ENCODE measurements around the gene FADS1.

Gene FADS1

DNA sequence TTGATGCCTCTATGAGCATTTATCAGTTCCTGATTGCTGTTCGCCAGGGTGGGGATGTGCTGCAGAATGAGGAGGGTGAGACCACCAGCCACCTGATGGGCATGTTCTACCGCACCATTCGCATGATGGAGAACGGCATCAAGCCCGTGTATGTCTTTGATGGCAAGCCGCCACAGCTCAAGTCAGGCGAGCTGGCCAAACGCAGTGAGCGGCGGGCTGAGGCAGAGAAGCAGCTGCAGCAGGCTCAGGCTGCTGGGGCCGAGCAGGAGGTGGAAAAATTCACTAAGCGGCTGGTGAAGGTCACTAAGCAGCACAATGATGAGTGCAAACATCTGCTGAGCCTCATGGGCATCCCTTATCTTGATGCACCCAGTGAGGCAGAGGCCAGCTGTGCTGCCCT is 21.3 kb downstream of the FADS1 start:
- DNase-seq (ENCODE audit: low spot score) = no peak

DNA sequence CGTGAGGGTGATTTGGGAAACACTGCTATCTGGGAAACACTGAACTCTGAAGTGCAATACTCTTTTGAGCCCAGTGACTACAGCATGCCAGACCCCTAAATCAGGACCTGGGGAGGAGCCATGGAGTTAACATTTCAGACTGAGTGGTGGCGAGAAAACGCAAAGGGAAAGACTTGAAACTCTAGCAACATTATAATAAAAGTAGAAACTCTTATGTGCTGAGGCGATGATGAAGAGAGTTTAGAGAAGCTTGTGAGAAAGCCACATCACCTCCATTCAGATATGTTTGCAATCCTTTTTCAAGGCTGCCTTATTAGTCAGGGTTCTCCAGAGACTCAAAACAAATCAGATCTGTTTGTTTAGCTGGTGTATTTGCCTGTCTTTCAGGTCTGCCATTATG is 22.2 kb downstream of the FADS1 start:
- no peak for DNase-seq (ENCODE audit: low spot score)

DNA sequence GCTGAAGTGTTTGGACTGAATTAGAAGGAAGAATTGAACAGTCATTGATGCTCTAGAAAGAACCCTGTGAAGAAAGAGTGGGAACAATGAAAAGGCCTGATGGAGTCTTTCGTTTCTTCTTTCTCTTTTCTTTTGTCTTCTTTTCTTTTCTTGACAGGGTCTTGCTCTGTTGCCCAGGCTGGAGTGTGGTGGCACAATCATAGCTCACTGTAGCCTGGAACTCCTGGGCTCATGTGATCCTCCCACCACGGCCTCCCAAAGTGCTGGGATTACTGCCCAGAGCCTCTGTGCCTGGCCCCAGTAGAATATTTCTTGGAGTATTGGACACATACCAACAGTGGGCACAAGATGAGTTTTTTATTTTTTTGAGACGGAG is 23.0 kb downstream of the FADS1 start:
- DNase-seq (ENCODE audit: low spot score) = no peak

DNA sequence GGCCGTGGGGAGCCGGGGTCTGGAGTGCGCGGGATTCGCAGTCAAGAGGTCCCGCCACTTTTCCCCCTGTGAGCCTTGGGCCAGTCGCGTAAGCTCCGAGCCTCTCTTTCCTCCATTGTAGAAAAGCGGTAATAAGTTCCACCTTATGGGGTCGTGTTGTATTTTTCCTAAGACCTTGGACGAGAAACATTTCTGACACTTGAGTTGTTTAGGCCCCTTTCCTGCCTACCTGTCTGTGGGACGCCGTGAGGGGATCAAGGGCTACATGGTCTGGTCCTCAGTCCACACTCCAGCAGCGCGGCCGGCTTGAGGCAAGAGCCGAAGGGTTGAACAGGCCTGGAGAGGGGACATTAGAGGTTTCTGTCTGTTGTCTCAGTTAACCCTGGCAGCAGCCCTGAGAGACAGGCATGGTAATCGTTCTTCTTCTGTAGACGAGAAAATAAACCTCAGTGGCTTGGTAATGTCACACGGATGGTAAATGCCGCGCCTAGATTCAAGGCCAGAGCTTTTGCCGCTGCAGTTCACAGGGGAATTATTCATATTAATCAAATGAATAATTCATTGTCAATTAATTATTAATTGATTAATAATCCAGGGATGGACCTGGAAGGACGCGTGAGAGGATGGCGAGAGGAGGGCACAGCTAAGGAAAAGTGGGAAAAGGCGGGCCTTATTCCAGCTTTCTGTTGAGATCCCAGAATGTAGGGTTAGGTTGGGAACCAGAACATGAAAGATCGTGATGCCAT is 23.5 kb downstream of the FADS1 start:
- DNase-seq (ENCODE audit: low spot score) = no peak

DNA sequence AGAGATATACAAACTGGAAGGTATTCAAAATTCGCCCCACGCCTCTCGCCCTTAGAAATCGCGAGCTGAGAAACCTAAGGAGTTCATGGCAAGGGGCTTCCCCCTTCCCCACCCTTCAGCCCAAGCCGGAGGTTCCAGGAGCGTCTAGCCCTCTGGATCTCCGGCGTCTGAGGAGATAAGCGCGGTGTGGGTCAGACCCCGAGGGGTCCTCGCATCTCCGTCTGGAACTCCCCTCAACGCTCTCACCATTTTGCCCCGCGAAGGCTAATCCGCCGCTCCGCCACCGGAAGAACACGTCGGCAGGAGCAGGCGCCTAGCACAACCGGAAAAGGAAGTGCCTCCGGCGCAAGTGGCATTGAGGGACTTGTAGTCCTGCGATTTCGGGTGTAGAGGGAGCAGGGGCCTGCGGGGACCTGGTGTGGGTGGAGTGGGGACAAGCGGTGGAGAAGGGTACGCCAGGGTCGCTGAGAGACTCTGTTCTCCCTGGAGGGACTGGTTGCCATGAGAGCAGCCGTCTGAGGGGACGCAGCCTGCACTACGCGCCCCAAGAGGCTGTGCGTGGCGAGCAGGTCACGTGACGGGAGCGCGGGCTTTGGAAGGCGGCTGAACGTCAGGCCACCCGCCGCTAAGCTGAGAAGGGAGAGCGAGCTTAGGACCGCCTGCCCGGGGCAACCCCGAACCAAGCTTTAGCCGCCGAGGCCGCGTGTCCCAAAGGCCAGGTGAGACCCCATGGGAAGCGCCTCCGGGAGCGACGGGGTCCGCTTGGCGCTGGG is 24.3 kb downstream of the FADS1 start, which contains the start of the genes FEN1 and TMEM258:
Gene FEN1, plus strand, starts transcription at position 602 of the 773 bp plus-strand sequence. CDS start 2,451 bp downstream, outside the sequence.
Gene TMEM258, minus strand, starts transcription at position 290 of the 773 bp plus-strand sequence. Its CDS starts 41 bp downstream, at position 249.
- peak; percentile 82 for DNase-seq (ENCODE audit: low spot score)

DNA sequence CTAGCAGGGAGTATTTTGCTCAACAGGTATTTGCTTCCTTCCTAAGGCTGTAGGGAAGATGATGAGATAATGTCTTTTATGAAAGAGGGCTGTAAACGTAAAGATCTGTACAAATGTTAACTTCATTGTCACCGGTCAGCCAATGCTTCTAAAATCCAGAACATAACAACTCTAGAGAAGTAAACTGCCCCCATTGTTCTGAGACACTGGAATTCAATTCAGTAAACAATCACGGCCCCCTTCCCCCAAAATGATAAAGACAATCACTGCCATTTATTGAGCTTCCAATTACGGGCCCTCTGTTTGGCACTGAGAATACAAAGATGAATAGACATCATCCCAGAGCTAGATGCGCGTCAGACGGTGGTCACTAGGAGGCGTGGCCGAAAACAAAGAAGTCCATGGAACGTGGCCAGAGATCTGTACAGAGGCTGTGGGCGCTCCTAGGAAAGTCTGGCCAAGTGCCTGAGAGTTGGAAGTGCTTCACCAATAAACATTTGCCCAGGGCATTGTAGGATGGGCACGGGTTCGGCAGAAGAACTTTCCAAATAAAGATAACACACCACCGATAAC is 25.0 kb downstream of the FADS1 start:
- DNase-seq (ENCODE audit: low spot score) = no peak

DNA sequence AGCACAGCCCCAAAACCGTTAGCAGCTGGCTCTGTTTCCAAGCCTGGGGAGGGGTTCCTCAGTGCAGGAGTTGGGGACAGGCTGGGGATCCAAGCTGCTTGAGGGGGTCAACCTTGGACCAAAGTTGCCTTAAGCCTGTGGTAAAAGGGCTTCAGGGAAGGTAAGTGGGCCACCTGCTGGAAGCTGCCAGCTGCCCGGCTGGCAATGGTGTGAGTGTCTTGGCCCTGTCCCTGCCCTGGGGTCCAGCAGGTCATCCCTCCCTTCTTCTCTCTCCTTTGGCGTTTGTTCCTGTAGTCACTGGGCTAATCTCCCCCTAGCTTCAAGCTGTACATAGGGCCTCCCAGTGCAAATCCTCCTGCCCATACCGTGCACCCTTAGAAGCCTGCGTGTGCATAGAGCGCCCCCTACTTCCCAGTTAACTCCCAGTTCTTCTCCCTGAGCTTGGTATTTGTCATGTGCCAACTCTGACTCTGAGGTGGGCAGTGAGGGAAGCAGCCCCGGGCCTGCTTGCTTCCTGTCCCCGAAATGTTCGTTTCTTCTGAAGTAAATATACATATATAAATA is 28.8 kb downstream of the FADS1 start:
- no peak for DNase-seq (ENCODE audit: low spot score)

DNA sequence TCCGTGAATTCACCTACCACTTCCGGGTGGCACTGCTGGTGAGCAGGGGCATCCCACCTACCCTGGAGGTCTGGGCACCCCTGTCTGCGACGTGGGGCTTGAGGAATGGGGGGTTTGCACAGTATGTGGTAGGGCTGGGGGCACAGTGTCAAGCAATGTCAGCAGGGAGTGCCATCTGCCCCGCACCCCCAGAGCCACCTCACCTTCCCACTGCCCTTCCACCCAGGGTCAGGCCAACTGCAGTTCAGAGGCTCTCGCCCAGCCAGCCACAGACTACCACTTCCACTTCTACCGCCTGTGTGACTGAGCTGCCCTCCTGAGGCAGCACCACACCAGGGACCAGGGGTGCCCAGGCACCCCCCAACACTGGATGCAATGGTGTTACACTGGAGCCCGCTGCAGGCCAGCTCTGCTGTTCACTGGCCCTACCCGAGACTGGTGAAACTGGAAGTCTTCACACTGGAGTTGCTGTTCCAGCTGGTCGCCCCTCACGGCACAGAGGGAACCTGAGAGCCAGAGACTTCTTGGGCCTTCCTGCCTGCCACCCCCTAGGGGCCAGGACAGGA is 30.9 kb downstream of the FADS1 start:
- DNase-seq (ENCODE audit: low spot score) = no peak

DNA sequence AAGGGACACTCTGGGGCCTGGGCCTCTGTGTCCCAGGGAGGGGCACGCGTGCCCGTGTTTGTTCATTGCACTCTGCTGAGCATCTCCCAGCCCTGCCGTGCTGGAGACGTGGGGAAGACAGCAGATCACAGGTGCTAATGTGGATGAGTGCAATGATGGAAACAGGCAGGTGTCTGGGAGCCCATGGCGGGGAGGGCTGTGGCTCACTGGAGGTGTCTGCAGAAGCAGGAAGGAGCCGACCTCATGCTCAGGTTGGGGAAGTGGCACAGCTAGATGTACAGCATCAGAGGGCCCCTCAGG is 32.3 kb downstream of the FADS1 start:
- no peak for DNase-seq (ENCODE audit: low spot score)

DNA sequence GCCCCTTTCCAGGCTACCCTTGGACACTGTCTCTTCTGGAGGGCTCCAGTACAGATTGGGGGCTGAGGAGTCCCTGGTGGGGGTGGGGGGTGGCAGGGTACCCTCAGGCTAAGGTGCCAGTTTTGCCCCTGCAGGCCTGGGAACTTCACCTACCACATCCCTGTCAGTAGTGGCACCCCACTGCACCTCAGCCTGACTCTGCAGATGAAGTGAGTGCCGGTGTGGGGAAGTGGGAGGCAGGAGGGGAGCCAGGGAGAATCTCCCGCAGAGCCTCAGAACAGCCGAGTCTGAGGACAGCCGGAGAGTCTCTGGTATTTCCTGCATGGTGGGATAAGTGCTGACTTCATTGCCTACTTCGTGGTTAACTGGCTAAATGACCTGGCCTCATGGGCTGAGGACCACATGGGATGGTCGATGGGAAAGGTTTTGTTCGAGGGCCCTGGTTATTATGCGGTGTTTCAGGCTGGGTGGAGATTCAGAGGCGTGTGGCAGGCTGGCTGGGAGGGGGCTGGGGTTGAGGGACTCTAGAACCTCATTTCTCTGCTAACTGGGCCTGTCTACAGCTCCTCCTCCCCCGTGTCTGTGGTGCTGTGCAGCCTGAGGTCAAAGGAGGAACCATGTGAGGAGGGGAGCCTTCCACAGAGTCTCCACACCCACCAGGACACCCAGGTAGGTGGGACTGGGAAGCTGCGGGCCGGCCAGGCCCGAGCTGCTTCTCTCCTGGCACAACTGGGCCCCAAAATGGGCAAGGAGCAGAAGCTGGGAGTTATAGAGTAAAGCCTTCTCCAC is 32.9 kb downstream of the FADS1 start:
- no peak for DNase-seq (ENCODE audit: low spot score)

DNA sequence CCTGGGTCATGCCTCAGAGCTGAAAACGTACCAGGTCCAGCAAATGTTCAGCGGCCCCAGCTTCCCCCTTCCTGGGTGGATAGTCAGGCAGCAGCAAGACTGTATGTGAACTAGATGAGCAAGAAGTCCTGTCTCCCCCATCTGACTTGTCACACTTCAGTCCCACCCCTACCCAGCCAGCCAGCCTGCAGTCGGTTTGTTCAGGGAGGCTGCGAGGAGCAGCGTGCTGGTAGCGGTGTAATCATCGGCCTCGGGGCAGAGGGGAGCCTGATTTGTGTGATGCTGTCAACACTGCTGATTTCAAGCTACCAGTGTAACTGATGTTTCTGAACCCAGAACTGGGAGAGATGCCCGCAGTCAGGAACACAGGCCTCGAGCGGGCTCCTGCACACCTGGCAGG is 34.0 kb downstream of the FADS1 start:
- DNase-seq (ENCODE audit: low spot score) = no peak

DNA sequence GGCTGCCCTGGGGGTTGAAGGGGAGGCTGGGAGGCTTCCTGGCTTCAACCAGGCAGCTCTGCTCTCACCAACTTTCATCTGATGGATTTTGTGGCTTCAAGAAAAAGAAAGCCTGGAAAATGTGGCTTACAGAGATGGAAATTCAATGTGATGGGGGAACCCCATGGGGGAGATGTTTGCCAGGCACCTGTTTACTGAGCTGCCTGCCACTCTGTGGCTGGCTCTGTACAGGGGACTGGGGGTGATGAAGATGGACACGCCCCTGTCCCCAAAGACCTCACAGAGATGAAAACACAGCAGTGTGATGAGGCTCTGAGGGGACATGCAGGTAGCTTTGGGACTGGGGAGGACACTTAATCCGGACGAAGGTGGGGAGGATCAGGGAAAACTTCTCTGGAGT is 34.5 kb downstream of the FADS1 start:
- DNase-seq (ENCODE audit: low spot score) = no peak

DNA sequence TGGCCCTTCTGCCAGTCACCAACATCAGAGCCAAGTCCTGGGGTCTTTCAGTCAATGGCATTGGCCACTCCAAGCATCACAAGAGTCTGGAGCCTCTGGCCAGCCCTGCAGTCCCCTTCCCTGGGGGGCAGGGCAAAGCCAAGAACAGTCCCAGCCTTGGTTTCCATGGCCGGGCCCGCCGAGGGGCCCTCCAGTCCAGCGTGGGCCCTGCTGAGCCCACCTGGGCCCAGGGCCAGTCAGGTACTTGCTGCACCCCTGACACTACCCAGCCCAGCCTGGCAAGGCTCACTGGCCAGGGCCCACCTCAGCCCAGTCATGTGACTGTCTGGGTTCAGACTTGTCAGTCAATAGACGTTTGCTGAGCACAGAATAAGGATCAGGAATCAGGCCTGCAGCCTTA is 35.2 kb downstream of the FADS1 start:
- no peak for DNase-seq (ENCODE audit: low spot score)

DNA sequence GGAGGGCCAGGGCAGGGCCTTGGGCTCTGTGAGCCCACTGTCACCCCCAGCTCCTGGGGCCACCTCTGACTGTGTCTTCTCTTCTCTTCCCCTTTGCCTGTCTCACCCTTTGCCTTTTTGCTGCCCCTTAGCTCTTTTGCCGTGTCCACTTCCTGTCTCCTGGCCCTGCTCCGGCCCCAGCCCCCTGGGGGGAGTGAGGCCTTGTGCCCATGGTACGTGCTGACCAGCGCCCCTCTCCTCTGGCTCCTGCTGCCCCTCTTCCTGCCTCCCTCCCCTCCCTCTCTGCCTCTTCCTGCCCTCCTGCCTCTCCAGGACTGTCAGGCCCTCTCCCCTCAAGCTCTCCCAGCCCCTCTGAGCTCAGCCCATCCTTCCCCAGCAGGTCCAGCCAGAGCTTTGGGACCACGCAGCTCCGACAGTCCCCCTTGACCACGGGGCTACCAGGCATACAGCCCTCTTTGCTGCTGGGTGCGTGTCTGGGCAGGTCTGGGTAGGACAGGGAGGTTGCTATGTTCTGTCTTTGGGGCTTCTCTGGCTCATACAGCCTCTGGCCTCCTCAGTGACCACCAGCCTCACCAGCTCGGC is 36.1 kb downstream of the FADS1 start:
- DNase-seq (ENCODE audit: low spot score) = no peak

DNA sequence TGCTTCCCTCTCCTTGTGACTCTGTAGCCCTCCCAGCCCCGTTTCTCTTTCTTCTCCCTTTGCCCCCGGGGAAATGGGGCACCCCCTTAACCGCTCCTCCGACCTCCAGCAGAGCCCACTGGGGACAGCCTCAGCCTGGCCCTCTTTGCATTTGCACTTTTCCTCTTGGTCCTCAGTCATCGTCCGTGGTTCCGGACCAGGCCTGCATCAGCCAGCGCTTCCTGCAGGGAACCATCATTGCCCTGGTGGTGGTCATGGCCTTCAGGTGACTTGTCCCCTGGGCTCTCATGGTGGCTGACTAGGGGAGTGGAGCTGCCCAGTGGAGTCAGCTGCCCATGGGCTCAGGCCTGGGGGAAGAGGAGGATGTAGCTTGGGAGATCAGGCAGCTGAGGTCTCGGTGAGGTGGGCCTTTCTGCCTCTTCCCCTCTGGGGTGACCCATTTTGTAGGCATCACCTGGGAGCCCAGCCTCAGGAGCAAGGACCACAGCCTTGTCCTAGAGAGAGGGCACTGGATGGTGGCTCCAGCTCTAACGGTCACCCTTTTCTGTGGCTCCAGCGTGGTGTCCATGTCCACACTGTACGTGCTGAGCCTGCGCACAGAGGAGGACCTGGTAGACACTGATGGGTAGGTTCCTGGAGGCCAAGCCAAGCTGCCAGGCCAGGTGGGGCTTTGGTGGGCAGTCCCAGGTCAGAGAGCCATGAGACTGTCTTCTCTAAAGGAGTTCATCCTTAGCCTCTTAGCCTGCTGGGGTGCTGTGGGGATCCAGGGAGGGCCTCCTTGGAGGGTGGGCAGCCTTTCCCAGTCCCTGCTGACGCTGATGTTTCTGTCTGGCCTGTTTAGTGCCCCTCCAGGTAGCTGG is 36.9 kb downstream of the FADS1 start:
- DNase-seq (ENCODE audit: low spot score) = no peak

DNA sequence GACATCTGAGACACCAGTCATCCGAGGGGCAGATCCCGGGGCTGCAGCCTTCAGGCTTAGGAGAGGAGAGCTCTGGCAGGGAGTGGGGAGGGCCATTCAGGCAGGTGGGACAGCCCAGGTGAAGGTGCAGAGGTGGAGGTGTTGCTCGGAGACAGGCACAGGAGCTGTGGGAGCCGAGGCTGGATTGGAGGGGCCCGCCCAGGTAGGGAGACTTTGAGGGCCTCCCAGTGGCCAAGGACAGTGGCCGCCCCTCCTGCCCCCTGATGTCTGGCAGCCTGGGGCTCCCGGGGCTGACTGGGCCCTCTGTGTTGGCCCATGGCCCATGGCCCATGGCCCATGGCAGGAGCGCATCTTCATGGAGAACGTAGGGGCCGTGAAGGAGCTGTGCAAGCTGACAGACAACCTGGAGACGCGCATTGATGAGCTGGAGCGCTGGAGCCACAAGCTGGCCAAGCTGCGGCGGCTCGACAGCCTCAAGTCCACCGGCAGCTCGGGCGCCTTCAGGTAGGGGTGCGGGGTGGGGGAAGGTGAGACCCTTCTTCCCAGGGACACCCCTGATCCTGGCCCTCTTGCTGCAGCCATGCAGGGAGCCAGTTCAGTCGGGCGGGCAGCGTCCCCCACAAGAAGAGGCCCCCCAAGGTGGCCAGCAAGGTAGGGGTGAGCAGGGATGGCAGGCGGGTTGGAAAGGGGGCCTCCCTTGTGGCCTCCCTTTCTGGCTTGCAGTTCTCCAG is 37.7 kb downstream of the FADS1 start:
- no peak for DNase-seq (ENCODE audit: low spot score)

DNA sequence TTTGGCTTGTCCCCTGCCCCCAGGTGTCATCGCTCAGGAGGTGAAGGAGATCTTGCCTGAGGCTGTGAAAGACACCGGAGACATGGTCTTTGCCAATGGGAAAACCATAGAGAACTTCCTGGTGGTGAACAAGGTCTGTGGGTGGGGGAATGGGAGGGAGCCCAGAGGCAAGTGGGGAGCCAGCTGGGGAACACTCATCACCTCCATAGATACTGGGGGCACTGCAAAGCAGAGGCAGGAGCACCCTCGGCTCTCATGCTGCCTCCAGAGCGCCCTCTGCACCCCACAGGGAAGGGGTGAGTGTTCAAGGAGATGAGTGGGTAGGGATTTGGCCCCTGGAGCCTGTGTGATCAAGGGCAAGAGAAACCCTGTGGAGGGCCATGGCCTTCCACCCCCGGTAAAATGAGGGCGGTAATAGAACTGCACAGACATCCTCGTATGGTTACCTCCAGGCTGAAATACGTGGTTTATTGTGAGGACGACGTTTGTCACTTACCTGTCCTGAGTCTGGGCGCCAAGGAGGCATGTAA is 38.4 kb downstream of the FADS1 start:
- DNase-seq (ENCODE audit: low spot score) = no peak

DNA sequence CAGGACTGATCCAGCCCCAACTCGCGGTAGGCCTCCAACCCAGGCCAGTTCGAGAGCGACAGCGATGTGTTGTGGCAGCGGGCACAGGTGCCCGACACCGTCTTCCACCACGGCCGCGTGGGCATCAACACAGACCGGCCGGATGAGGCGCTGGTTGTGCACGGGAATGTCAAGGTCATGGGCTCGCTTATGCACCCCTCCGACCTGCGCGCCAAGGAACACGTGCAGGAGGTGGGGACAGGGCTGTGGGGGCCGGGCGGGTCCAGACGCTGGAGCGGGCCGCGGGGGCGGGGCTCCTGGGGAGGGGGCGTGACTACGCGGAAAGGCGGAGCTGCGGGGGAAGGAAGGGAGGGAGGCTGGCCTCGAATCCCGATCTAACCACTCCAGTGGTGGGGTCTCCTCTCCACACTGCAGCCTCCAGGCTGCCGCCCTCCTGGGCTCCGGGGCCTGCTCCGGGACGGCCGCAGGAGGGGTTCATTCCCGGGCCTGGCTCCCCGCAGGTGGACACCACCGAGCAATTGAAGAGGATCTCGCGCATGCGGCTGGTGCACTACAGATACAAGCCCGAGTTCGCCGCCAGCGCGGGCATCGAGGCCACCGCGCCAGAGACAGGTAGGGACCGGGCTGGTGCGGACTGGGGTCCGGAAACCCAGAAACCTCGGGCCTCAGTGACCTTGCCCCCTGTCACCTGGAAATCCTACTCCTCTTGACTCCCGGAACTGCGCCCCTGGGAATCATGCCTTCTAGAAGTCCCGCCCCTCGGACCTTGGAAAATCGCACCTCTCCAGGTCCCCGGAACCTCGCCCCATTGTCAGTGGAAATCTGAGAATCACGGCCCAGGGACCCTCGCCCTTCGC is 39.3 kb downstream of the FADS1 start:
- DNase-seq (ENCODE audit: low spot score) = peak; percentile 63

All from CD4-positive, alpha-beta T cell treated with Interleukin-6 at 100 ng/mL for 8 hours (primary cell).